DOHH2 (cell line): Measurements from ENCODE around the gene CDKAL1.

ENCODE experiments used
- H3F3A ChIP-seq: fragments of 200-600 bp; sonication (generic), shearing (Covaris generic); 2 replicates; pipeline ENCODE4 v1.6.0; 2016; ENCODE audit warnings: antibody characterized with exemption, mild to moderate bottlenecking; ENCODE audit not compliant: control insufficient read depth, insufficient read depth
- H3K27ac ChIP-seq: fragments of 200-600 bp; sonication (generic); 2 replicates; pipeline ENCODE4 v1.5.1; 2014; ENCODE audit warnings: low read depth, mild to moderate bottlenecking, low read length, moderate library complexity
- H3K27me3 ChIP-seq: fragments of 200-600 bp; sonication (generic); 2 replicates; pipeline ENCODE4 v1.6.1; 2014; ENCODE audit warnings: mild to moderate bottlenecking, low read length, mixed read lengths; ENCODE audit not compliant: control insufficient read depth
- H3K36me3 ChIP-seq: fragments of 200-600 bp; sonication (generic); 2 replicates; pipeline ENCODE4 v1.6.1; 2014; ENCODE audit warnings: mild to moderate bottlenecking, low read length, moderate library complexity, mixed read lengths; ENCODE audit not compliant: control insufficient read depth
- H3K4me1 ChIP-seq: fragments of 200-600 bp; sonication (generic); 2 replicates; pipeline ENCODE4 v1.6.1; 2014; ENCODE audit warnings: mild to moderate bottlenecking, low read length, mixed read lengths; ENCODE audit not compliant: control insufficient read depth
- H3K4me2 ChIP-seq: fragments of 200-600 bp; sonication (generic); 2 replicates; pipeline ENCODE4 v1.6.0; 2014; ENCODE audit warnings: mild to moderate bottlenecking, low read length, moderate library complexity
- H3K4me3 ChIP-seq: fragments of 200-600 bp; sonication (generic); 2 replicates; pipeline ENCODE4 v1.5.1; 2014; ENCODE audit warnings: mild to moderate bottlenecking, low read length, mixed read lengths
- H3K79me2 ChIP-seq: fragments of 200-600 bp; sonication (generic); 2 replicates; pipeline ENCODE4 v1.6.1; 2014; ENCODE audit warnings: mild to moderate bottlenecking, low read length, mixed read lengths; ENCODE audit not compliant: control insufficient read depth
- H3K9me2 ChIP-seq: fragments of 200-600 bp; sonication (generic); replicated peaks from 2 replicates; pipeline ENCODE4 v1.6.1; 2014; ENCODE audit warnings: mild to moderate bottlenecking, low read length, mixed read lengths; ENCODE audit not compliant: control insufficient read depth
- H3K9me3 ChIP-seq: fragments of 200-600 bp; sonication (generic); 2 replicates; pipeline ENCODE4 v1.6.1; 2014; ENCODE audit warnings: antibody characterized with exemption, low read length, mixed read lengths; ENCODE audit not compliant: control insufficient read depth, insufficient read depth
- H4K20me1 ChIP-seq: fragments of 200-600 bp; sonication (generic); 2 replicates; pipeline ENCODE4 v1.6.0; 2014; ENCODE audit warnings: low read depth, mild to moderate bottlenecking, antibody characterized with exemption, low read length, moderate library complexity; ENCODE audit not compliant: control insufficient read depth, insufficient read depth
- CTCF ChIP-seq: fragments of 200-600 bp; sonication (generic); IDR thresholded peaks from one replicate; pipeline ENCODE4 v1.5.1; 2014; ENCODE audit warnings: antibody characterized with exemption, mild to moderate bottlenecking, low read depth, low read length; ENCODE audit not compliant: poor library complexity, severe bottlenecking
- EZH2phosphoT487 ChIP-seq: fragments of 200-600 bp; sonication (generic); IDR thresholded peaks from 2 replicates; pipeline ENCODE4 v1.6.1; 2017; ENCODE audit warnings: borderline replicate concordance, mild to moderate bottlenecking, antibody characterized with exemption, low read length, moderate library complexity, mixed read lengths

Gene CDKAL1

DNA sequence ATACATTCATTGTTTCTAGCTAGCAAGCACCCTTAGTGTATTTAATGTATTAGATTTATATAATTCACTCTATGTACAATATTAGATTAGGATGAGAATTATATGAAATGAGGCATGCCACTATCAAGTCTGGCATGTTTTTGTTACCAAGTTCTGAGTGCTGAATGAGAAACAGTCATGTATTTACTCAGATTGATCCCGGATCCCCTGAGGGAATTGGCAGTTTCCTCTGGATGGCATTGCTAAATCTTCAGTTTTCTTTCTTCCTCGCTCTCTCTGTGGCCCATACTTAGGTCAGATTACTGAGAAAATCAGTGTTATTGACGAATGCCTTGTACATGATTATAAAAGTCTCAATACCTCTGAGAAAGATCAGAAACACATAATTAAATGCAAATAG, 66.6 kb downstream of the CDKAL1 start:
- no peak overlapping the region for H3K4me3 ChIP-seq
- no peaks in the 10 kb centered on the region for H3K79me2 ChIP-seq
- peaks cover 17% of the 10 kb centered on the region for H3K36me3 ChIP-seq
- no peaks in the 10 kb centered on the region for H3K9me3 ChIP-seq
- no peak overlapping the region for H3K4me2 ChIP-seq
- H3K27ac ChIP-seq, result no peak overlapping the region
- no peaks in the 10 kb centered on the region for H3F3A ChIP-seq
- TF ChIP-seq EZH2phosphoT487 (no peak), CTCF (no peak)
- H3K27me3 ChIP-seq, result no peaks in the 10 kb centered on the region
- H3K9me2 ChIP-seq, result no peaks in the 10 kb centered on the region
- H4K20me1 ChIP-seq, result no peaks in the 10 kb centered on the region
- no peaks in the 10 kb centered on the region for H3K4me1 ChIP-seq

- no peaks in the 10 kb centered on the region for H3K79me2 ChIP-seq
- H3K4me1 ChIP-seq, result no peaks in the 10 kb centered on the region
- H3K27me3 ChIP-seq, result no peaks in the 10 kb centered on the region
- H3F3A ChIP-seq, result no peaks in the 10 kb centered on the region
- peaks cover 7% of the 10 kb centered on the region for H3K36me3 ChIP-seq
- no peak overlapping the region for H3K27ac ChIP-seq
- no peaks in the 10 kb centered on the region for H3K9me2 ChIP-seq
- no peak overlapping the region for H3K4me3 ChIP-seq
- no peaks in the 10 kb centered on the region for H3K9me3 ChIP-seq
- TF ChIP-seq CTCF (no peak), EZH2phosphoT487 (no peak)
- H4K20me1 ChIP-seq, result no peaks in the 10 kb centered on the region
- H3K4me2 ChIP-seq, result no peak overlapping the region
Observed at GRCh38 chr6:20604159-20604558, 69.9 kb downstream of the CDKAL1 start.

- H3K9me3 ChIP-seq, result no peaks in the 10 kb centered on the region
- no peak overlapping the region for H3K27ac ChIP-seq
- no peaks in the 10 kb centered on the region for H4K20me1 ChIP-seq
- no peaks in the 10 kb centered on the region for H3F3A ChIP-seq
- no peak overlapping the region for H3K4me3 ChIP-seq
- no peaks in the 10 kb centered on the region; the same call in 1 of the 2 replicates for H3K36me3 ChIP-seq
- H3K4me2 ChIP-seq, result no peak overlapping the region
- H3K79me2 ChIP-seq, result no peaks in the 10 kb centered on the region
- H3K4me1 ChIP-seq, result no peaks in the 10 kb centered on the region
- TF ChIP-seq CTCF (no peak), EZH2phosphoT487 (no peak)
- no peaks in the 10 kb centered on the region for H3K9me2 ChIP-seq
- no peaks in the 10 kb centered on the region for H3K27me3 ChIP-seq
Observed at GRCh38 chr6:20605061-20605460, 70.8 kb downstream of the CDKAL1 start.

- Histone ChIP-seq H3K9me2 (no peaks in the 10 kb centered on the region), H3K27ac (no peak overlapping the region), H4K20me1 (no peaks in the 10 kb centered on the region), H3K4me3 (no peak overlapping the region), H3F3A (no peaks in the 10 kb centered on the region), H3K4me2 (no peak overlapping the region), H3K36me3 (no peaks in the 10 kb centered on the region; the same call in 1 of the 2 replicates), H3K27me3 (no peaks in the 10 kb centered on the region), H3K79me2 (no peaks in the 10 kb centered on the region), H3K9me3 (no peaks in the 10 kb centered on the region), H3K4me1 (no peaks in the 10 kb centered on the region)
- no peak for TF ChIP-seq EZH2phosphoT487
- TF ChIP-seq CTCF, result no peak
Observed at GRCh38 chr6:20605581-20605980, 71.3 kb downstream of the CDKAL1 start.
